B cell (primary cell): ENCODE measurements around the gene CACNA1D. TPM values are rescaled to one million over a fixed set of nuclear protein-coding genes. Genes with fewer than 3 reads are reported as not detected.

ENCODE experiments used
- ATAC-seq: fragments of 200-7000 bp; cut with Tn5 transposase; one replicate; pipeline ENCODE4 v1.10.0; 2021; ENCODE audit warnings: low read depth, mild to moderate bottlenecking, moderate number of reproducible peaks, moderate library complexity
- CTCF ChIA-PET: fragments of 350-600 bp; sonication (Branson Sonifier 250); formaldehyde crosslinking; loops from one replicate; lab custom pipeline; 2021; ENCODE audit warnings: antibody characterized with exemption, inconsistent platforms; lab: Charles Lee
- POLR2A ChIA-PET: fragments of 350-600 bp; sonication (Branson Sonifier 250); formaldehyde crosslinking; loops from one replicate; lab custom pipeline; 2021; ENCODE audit warnings: antibody characterized with exemption; lab: Charles Lee
- DNase-seq: peaks from one replicate; pipeline ENCODE4 v3.0.0; 2013
- H2AFZ ChIP-seq: 2 replicates; pipeline ENCODE4 v1.6.1; 2012; ENCODE audit warnings: mild to moderate bottlenecking, low read depth, low read length; ENCODE audit not compliant: insufficient read depth, poor library complexity, severe bottlenecking
- H3K27ac ChIP-seq, 2 donors: 1 replicate in 1 of 2; 2 replicates in 1 of 2; pipeline ENCODE4 v1.5.1; 2012 to 2013; ENCODE audit warnings: low read length in 2 of 2, mild to moderate bottlenecking in 2 of 2, moderate library complexity in 1 of 2
- H3K27me3 ChIP-seq, 4 experiments: fragments of 200-600 bp in 1 of 4; sonication (generic) in 1 of 4; replicated peaks in 1 of 4; 1 replicate in 2 of 4; 2 replicates in 2 of 4; pipeline versions ENCODE4 v1.6.1 to v1.7.0; 2013 to 2016; ENCODE audit warnings: low read length in 3 of 4, mild to moderate bottlenecking in 2 of 4, mixed read lengths in 1 of 4, moderate library complexity in 1 of 4; ENCODE audit not compliant: insufficient read depth in 4 of 4, control insufficient read depth in 3 of 4; ENCODE audit errors: control extremely low read depth in 1 of 4
- H3K36me3 ChIP-seq, 2 experiments: replicated peaks in 1 of 2; 1 replicate in 1 of 2; 2 replicates in 1 of 2; pipeline versions ENCODE4 v1.6.1 to v1.7.1; 2013; ENCODE audit warnings: low read length in 1 of 2; ENCODE audit not compliant: insufficient read depth in 2 of 2, control insufficient read depth in 1 of 2; ENCODE audit errors: control extremely low read depth in 1 of 2, extremely low read depth in 1 of 2
- H3K4me1 ChIP-seq, 2 donors: fragments of 200-600 bp in 1 of 2; sonication (generic) in 1 of 2; 1 replicate in 1 of 2; 2 replicates in 1 of 2; pipeline versions ENCODE4 v1.5.1 to v1.6.1; 2013 to 2017; ENCODE audit warnings: low read length in 2 of 2; ENCODE audit not compliant: control insufficient read depth in 2 of 2, insufficient read depth in 2 of 2
- H3K4me2 ChIP-seq: replicated peaks from 2 replicates; pipeline ENCODE3; 2012; ENCODE audit warnings: mild to moderate bottlenecking, low read depth, low read length; ENCODE audit not compliant: poor library complexity, severe bottlenecking
- H3K4me3 ChIP-seq, 5 experiments: fragments of 200-600 bp in 1 of 5; sonication (generic) in 1 of 5; 1 replicate in 3 of 5; 2 replicates in 2 of 5; pipeline versions ENCODE4 v1.5.1 to v1.7.0; 2011 to 2016; ENCODE audit warnings: low read length in 4 of 5, mild to moderate bottlenecking in 4 of 5, low read depth in 2 of 5, control low read depth in 1 of 5, moderate library complexity in 1 of 5; ENCODE audit not compliant: insufficient read depth in 1 of 5; ENCODE audit errors: control extremely low read depth in 1 of 5, extremely low read depth in 1 of 5
- H3K79me2 ChIP-seq: fragments of 200-600 bp; sonication (generic); one replicate; pipeline ENCODE4 v1.6.0; 2016; ENCODE audit warnings: low read length; ENCODE audit not compliant: control insufficient read depth, insufficient read depth
- H3K9ac ChIP-seq: fragments of 200-600 bp; sonication (generic); 2 replicates; pipeline ENCODE4 v1.6.1; 2017; ENCODE audit warnings: mild to moderate bottlenecking, low read length, moderate library complexity
- H3K9me3 ChIP-seq, 3 donors: one replicate each; pipeline versions ENCODE4 v1.6.1 to v1.7.1; 2013; ENCODE audit warnings: low read length in 2 of 3; ENCODE audit not compliant: control insufficient read depth in 2 of 3, insufficient read depth in 1 of 3; ENCODE audit errors: control extremely low read depth in 1 of 3
- H4K20me1 ChIP-seq: 2 replicates; pipeline ENCODE4 v1.6.0; 2012; ENCODE audit warnings: mild to moderate bottlenecking, low read length; ENCODE audit not compliant: insufficient read depth, control insufficient read depth, poor library complexity, severe bottlenecking
- H3K27ac Mint-ChIP-seq: one replicate; pipeline ENCODE4 v1.8.0; 2021; ENCODE audit warnings: mixed read lengths
- H3K27me3 Mint-ChIP-seq: one replicate; pipeline ENCODE4 v1.8.0; 2021; ENCODE audit warnings: mixed read lengths
- H3K4me1 Mint-ChIP-seq: one replicate; pipeline ENCODE4 v1.8.0; 2021; ENCODE audit warnings: mixed read lengths
- H3K4me3 Mint-ChIP-seq: one replicate; pipeline ENCODE4 v1.8.0; 2021; ENCODE audit warnings: mixed read lengths
- H3K9me3 Mint-ChIP-seq: one replicate; pipeline ENCODE4 v1.8.0; 2022; ENCODE audit warnings: mixed read lengths; ENCODE audit not compliant: insufficient read depth
- EZH2 ChIP-seq: IDR thresholded peaks from 2 replicates; pipeline ENCODE4 v1.6.1; 2012; ENCODE audit warnings: borderline replicate concordance, low read depth, mild to moderate bottlenecking, moderate library complexity, low read length; ENCODE audit not compliant: insufficient read depth, poor library complexity, severe bottlenecking
- WGBS: methylation state at CpG from one replicate; pipeline ENCODE4 v1.1.5; 2013; ENCODE audit warnings: missing lambda C conversion rate; ENCODE audit not compliant: insufficient coverage; 5-methylcytosine and 5-hydroxymethylcytosine counted together
- intact Hi-C: fragments of 100-400 bp; cut with micrococcal nuclease; formaldehyde crosslinking; loops from one replicate; pipeline ENCODE4 v1.10.0; 2022
- polyA plus RNA-seq: library from polyadenylated mRNA; depleted of rRNA; stranded (reverse); fragments of >200 nt; gene quantifications from 2 replicates; pipeline ENCODE4 v1.2.3, GENCODE V29; 2012
- total RNA-seq, 2 donors: library from RNA; stranded (reverse); fragments of 120-200 nt in 1 of 2; gene quantifications; 1 replicate in 1 of 2; 2 replicates in 1 of 2; pipeline versions ENCODE4 v1.2.3 to v1.2.4, GENCODE V29; 2013 to 2022
- TF ChIP-seq, protein P1 (sequence below): fragments of 200-600 bp; IDR thresholded peaks from one replicate; pipeline ENCODE4 v1.8.0; 2022; ENCODE audit warnings: antibody characterized with exemption, mild to moderate bottlenecking

CACNA1D gene
- total and polyA plus RNA-seq, 2 donors (not counting 1 experiment from before 2014, with no cell fraction given) = 0.06 to 0.07 TPM

DNA sequence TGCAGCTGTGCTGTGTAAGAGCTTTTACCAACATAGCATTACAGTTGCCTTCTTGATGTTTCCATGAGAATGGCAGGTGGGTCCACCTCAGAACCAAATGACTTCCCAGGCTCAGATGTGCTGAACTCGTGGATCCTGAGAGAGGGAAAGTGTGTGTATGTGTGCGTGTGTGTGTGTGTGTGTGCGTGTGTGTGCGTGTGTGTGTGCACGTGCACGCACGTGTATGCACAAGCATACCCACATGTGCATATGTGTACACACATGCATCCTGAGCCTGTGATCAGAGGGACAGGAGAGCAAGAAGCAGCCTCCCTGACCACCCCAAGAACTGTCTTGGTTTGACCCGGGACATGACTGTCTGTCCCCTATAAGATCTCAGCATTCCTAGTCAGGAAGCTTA, 303.7 kb downstream of the CACNA1D start:
- no peaks in the 10 kb centered on the region for H3K36me3 ChIP-seq
- no peaks in the 10 kb centered on the region for H3K4me1 ChIP-seq
- WGBS = 100% methylated on average over 2 of the region's 8 CpGs
- ChIA-PET POLR2A (no interaction called here), CTCF (no interaction called here)
- no peaks in the 10 kb centered on the region for H3K27me3 ChIP-seq
- no peak overlapping the region for H3K9ac ChIP-seq
- no peak for ATAC-seq
- no peak overlapping the region for H3K4me3 ChIP-seq
- H4K20me1 ChIP-seq = no peaks in the 10 kb centered on the region
- TF ChIP-seq, protein P1, sequence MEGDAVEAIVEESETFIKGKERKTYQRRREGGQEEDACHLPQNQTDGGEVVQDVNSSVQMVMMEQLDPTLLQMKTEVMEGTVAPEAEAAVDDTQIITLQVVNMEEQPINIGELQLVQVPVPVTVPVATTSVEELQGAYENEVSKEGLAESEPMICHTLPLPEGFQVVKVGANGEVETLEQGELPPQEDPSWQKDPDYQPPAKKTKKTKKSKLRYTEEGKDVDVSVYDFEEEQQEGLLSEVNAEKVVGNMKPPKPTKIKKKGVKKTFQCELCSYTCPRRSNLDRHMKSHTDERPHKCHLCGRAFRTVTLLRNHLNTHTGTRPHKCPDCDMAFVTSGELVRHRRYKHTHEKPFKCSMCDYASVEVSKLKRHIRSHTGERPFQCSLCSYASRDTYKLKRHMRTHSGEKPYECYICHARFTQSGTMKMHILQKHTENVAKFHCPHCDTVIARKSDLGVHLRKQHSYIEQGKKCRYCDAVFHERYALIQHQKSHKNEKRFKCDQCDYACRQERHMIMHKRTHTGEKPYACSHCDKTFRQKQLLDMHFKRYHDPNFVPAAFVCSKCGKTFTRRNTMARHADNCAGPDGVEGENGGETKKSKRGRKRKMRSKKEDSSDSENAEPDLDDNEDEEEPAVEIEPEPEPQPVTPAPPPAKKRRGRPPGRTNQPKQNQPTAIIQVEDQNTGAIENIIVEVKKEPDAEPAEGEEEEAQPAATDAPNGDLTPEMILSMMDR = no peak
- no peak for TF ChIP-seq EZH2
- H2AFZ ChIP-seq = no peak overlapping the region
- no peaks in the 10 kb centered on the region for H3K79me2 ChIP-seq
- intact Hi-C loops = no loop called here
- no peak overlapping the region for H3K4me3 Mint-ChIP-seq
- H3K9me3 ChIP-seq = no peaks in the 10 kb centered on the region
- no peaks in the 10 kb centered on the region for H3K4me1 Mint-ChIP-seq
- H3K27ac ChIP-seq = no peak overlapping the region
- DNase-seq = no peak
- H3K9me3 Mint-ChIP-seq = no peaks in the 10 kb centered on the region
- H3K27ac Mint-ChIP-seq = no peak overlapping the region
- no peak overlapping the region for H3K4me2 ChIP-seq
- H3K27me3 Mint-ChIP-seq = peaks cover 4% of the 10 kb centered on the region

DNA sequence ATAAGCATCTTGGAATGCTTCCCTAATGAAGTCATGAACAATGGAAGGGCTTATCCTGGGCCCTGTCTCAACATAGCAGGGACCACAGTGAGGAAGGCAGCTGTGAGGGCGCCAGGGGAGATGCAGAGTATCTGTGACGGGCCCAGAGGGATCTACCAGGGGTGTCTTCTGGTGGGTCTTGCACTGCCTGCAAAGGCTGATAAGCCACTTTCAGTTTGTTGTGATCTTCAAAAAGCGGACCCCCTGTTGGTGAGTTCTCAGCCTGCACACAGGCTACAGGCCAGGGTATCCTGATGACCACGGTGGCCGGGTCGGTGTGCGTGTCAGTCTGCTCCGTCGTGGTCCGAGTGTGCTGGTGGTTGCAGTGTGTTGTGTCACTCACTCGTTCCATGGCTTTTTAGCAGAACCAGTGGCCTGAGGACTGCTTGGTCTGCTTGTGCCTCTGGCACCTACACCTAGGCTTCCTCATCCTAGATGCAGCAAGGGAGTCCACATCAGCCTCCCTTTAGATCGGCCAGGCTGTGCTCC, 305.0 kb downstream of the CACNA1D start:
- TF ChIP-seq, protein P1 = no peak
- no peak for TF ChIP-seq EZH2
- Mint-ChIP-seq H3K4me1 (no peaks in the 10 kb centered on the region), H3K27ac (no peak overlapping the region), H3K9me3 (no peaks in the 10 kb centered on the region), H3K4me3 (no peak overlapping the region), H3K27me3 (peaks cover 4% of the 10 kb centered on the region)
- Histone ChIP-seq H3K27me3 (no peaks in the 10 kb centered on the region), H3K79me2 (no peaks in the 10 kb centered on the region), H3K36me3 (no peaks in the 10 kb centered on the region), H3K9ac (no peak overlapping the region), H3K9me3 (no peaks in the 10 kb centered on the region), H4K20me1 (no peaks in the 10 kb centered on the region), H2AFZ (no peak overlapping the region), H3K27ac (no peak overlapping the region), H3K4me1 (no peaks in the 10 kb centered on the region), H3K4me3 (no peak overlapping the region), H3K4me2 (no peak overlapping the region)
- ChIA-PET CTCF (no interaction called here), POLR2A (no interaction called here)
- DNase-seq (no peak), ATAC-seq (no peak)
- 96% methylated on average over 11 of the region's 12 CpGs for WGBS
- intact Hi-C loops = no loop called here
